Measurements from ENCODE around the gene TENM4.

DNA sequence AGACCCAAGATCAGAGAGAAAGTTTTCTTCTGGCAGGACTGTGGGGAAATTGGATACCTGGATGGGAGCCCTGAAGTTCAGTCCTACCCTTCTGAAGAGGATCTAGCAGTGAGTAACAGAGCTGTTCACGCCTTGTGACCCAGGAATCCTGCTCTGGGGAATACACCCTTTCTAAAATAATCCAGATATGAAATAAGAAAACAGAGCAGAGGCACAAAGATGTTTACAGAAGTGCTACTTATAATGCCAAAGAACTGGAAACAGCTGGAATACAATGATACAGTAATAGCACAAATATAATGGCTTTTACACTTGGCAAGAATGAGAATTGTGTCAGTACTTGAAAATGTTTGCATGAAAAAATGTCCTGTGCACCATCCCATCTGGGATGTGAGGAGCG lies 562.2 kb downstream of the TENM4 start:
- TF ChIP-seq CTCF (IDR thresholded peaks at IDR 0.05) (no peak), POLR2A (IDR thresholded peaks at IDR 0.05) (no peak)
